ENCODE results near the gene SPINK7.

GRCh38 chr5:148343603-148344487 lies 31.6 kb downstream of the SPINK7 start:
- TF ChIP-seq, protein P1, sequence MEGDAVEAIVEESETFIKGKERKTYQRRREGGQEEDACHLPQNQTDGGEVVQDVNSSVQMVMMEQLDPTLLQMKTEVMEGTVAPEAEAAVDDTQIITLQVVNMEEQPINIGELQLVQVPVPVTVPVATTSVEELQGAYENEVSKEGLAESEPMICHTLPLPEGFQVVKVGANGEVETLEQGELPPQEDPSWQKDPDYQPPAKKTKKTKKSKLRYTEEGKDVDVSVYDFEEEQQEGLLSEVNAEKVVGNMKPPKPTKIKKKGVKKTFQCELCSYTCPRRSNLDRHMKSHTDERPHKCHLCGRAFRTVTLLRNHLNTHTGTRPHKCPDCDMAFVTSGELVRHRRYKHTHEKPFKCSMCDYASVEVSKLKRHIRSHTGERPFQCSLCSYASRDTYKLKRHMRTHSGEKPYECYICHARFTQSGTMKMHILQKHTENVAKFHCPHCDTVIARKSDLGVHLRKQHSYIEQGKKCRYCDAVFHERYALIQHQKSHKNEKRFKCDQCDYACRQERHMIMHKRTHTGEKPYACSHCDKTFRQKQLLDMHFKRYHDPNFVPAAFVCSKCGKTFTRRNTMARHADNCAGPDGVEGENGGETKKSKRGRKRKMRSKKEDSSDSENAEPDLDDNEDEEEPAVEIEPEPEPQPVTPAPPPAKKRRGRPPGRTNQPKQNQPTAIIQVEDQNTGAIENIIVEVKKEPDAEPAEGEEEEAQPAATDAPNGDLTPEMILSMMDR (conservative IDR thresholded peaks at IDR 0.05): no peak
- no peak for TF ChIP-seq ZFX (IDR thresholded peaks at IDR 0.05)
